Adrenal gland (tissue), 12 donors: ENCODE measurements around the gene SLX4. TPM values are rescaled to one million over a fixed set of nuclear protein-coding genes. Genes with fewer than 3 reads are reported as not detected.

Source experiments
- DNase-seq, 7 donors: peaks; one replicate each; pipeline ENCODE4 v3.0.0-alpha.2; 2019 to 2020
- H3K27ac ChIP-seq, 5 donors: fragments of 200-600 bp; sonication (generic) in 4 of 5; 1 replicate in 3 of 5; 2 replicates in 2 of 5; pipeline versions ENCODE4 v1.5.1 to v1.8.0; 2016 to 2020; ENCODE audit warnings: mild to moderate bottlenecking in 1 of 5
- H3K27me3 ChIP-seq: fragments of 200-600 bp; 2 replicates; pipeline ENCODE4 v1.8.0; 2021
- H3K36me3 ChIP-seq, 2 donors: fragments of 200-600 bp; replicated peaks in 1 of 2; 1 replicate in 1 of 2; 2 replicates in 1 of 2; pipeline versions ENCODE4 v1.5.1 to v1.8.0; 2018 to 2022
- H3K4me1 ChIP-seq, 2 donors: fragments of 200-600 bp; replicated peaks in 1 of 2; 1 replicate in 1 of 2; 2 replicates in 1 of 2; pipeline versions ENCODE4 v1.5.1 to v1.8.0; 2018 to 2021
- H3K4me3 ChIP-seq, 4 donors: fragments of 200-600 bp; sonication (generic) in 3 of 4; one replicate each; pipeline ENCODE4 v1.5.1; 2016 to 2018
- H3K9me3 ChIP-seq, 3 donors: fragments of 200-600 bp; sonication (generic) in 1 of 3; replicated peaks in 1 of 3; 1 replicate in 2 of 3; 2 replicates in 1 of 3; pipeline versions ENCODE4 v1.5.1 to v1.8.0; 2016 to 2021
- CTCF ChIP-seq, 6 experiments: fragments of 450-650 bp in 4 of 6; fragments of 200-600 bp in 2 of 6; sonication (generic) in 1 of 6; IDR thresholded peaks; 1 replicate in 5 of 6; 2 replicates in 1 of 6; pipeline versions ENCODE4 v1.5.1 to v1.8.0; 2016 to 2021; ENCODE audit warnings: antibody characterized with exemption in 6 of 6, mild to moderate bottlenecking in 2 of 6, moderate library complexity in 1 of 6
- POLR2A ChIP-seq, 2 donors: fragments of 450-650 bp; IDR thresholded peaks; one replicate each; pipeline ENCODE4 v1.6.1; 2017; ENCODE audit warnings: antibody characterized with exemption in 2 of 2, mild to moderate bottlenecking in 2 of 2, moderate library complexity in 1 of 2
- WGBS, 4 donors: extraction: QIAGEN DNeasy Blood & Tissue Kit in 2 of 4; methylation state at CpG; one replicate each; pipeline versions ENCODE4 v1.1.5 to v1.1.7; 2013 to 2017; 5-methylcytosine and 5-hydroxymethylcytosine counted together
- intact Hi-C, 2 donors: fragments of 100-400 bp; cut with DNase I; formaldehyde crosslinking; loops; one replicate each; pipeline versions ENCODE4 v1.14.1 to v1.15.0; 2022 to 2023
- polyA plus RNA-seq, 3 donors: library from polyadenylated mRNA; stranded (reverse); fragments of 200-250 nt in 2 of 3; fragments of 350-450 nt in 1 of 3; fragmentation: Illumina TruSeq in 1 of 3; extraction: RNeasy Lipid Tissue Mini Kit (QIAGEN cat#74804) in 1 of 3; gene quantifications; one replicate each; pipeline ENCODE4 v1.2.3, GENCODE V29; 2013 to 2014
- total RNA-seq, 9 donors: library from RNA; depleted of rRNA in 4 of 9; stranded (reverse); fragments of >200 nt in 4 of 9; fragments of 120-200 nt in 1 of 9; fragmentation: NEBNext Ultra II Directional in 1 of 9; extraction: Animal tissue kit (Norgen Biotek cat#: 25700) in 1 of 9; gene quantifications; one replicate each; pipeline versions ENCODE4 v1.1.0 to v1.2.4, GENCODE V29; 2013 to 2023
- donor health status: healthy with polysubstance abuse.
- donor health status: Bipolar disorder and iron deficiency.
- donor health status: DM: yes; HTN: yes; CAD: no.
- donor health status: DM: no; HTN: no; CAD: no.
- donor health status: DM: no; HTN: no; CAD: no.
- donor health status: DM: yes; HTN: yes; CAD: no.

SLX4 gene
- total and polyA plus RNA-seq, 12 donors: 1.7 to 8.2 (median 4.2) TPM

- Histone ChIP-seq H3K27ac (no peak overlapping the region), H3K4me3 (no peak overlapping the region), H3K36me3 (peaks cover 0 to 32% of the 10 kb centered on the region in 2 donors), H3K4me1 (peaks cover 0 to 7% of the 10 kb centered on the region in 2 donors), H3K9me3 (no peaks in the 10 kb centered on the region), H3K27me3 (no peaks in the 10 kb centered on the region)
- intact Hi-C loops: no loop called here
- peak in 4 of 7 donors; percentile 9 to 45 (median 19) for DNase-seq
- TF ChIP-seq CTCF (IDR thresholded peaks at IDR 0.05) (no peak), POLR2A (IDR thresholded peaks at IDR 0.05) (no peak)
- 73 to 82% (median 78%) methylated on average over 8 to 14 of the region's 14 CpGs for WGBS, 4 donors
Observed at GRCh38 chr16:3652373-3653195, 41.2 kb upstream of the SLX4 start.

GRCh38 chr16:3651461-3652372 is 40.3 kb upstream of the SLX4 start:
- no peaks in the 10 kb centered on the region for H3K27me3 ChIP-seq
- TF ChIP-seq POLR2A (IDR thresholded peaks at IDR 0.05) (no peak), CTCF (IDR thresholded peaks at IDR 0.05) (no peak)
- peaks cover 0 to 23% of the 10 kb centered on the region in 2 donors for H3K36me3 ChIP-seq
- no peak overlapping the region for H3K4me3 ChIP-seq
- 80 to 89% (median 86%) methylated on average over 10 to 18 of the region's 18 CpGs for WGBS, 4 donors
- no peaks in the 10 kb centered on the region for H3K9me3 ChIP-seq
- DNase-seq: peak in 3 of 7 donors; percentile 8 to 35 (median 12)
- no peak overlapping the region for H3K27ac ChIP-seq
- peaks cover 0 to 7% of the 10 kb centered on the region in 2 donors for H3K4me1 ChIP-seq
- intact Hi-C loops: no loop called here

- TF ChIP-seq CTCF (IDR thresholded peaks at IDR 0.05): no peak
- no peak for TF ChIP-seq POLR2A (IDR thresholded peaks at IDR 0.05)
- intact Hi-C loops: no loop called here
- Histone ChIP-seq H3K9me3 (no peaks in the 10 kb centered on the region), H3K4me3 (no peak overlapping the region), H3K27me3 (no peaks in the 10 kb centered on the region), H3K27ac (no peak overlapping the region), H3K36me3 (peaks cover 0 to 16% of the 10 kb centered on the region in 2 donors), H3K4me1 (peaks cover 0 to 7% of the 10 kb centered on the region in 2 donors)
- 89 to 93% (median 91%) methylated on average over 13 of the region's 13 CpGs for WGBS, 4 donors
- peak in 2 of 7 donors; percentile 10 for DNase-seq
Observed at GRCh38 chr16:3650631-3651265, 39.3 kb upstream of the SLX4 start.
